Pancreas (tissue), 10 donors: ENCODE measurements around the gene NHLRC2. TPM values are rescaled to one million over a fixed set of nuclear protein-coding genes. Genes with fewer than 3 reads are reported as not detected.
"Not testable (repeated sequence)": the region's sequence is repeated elsewhere in the genome, so short reads cannot be mapped to it uniquely, and the experiment has no call there.

Source experiments
- ATAC-seq, 4 donors: fragments of 200-7000 bp; cut with Tn5 transposase; one replicate each; pipeline versions ENCODE4 v1.8.0 to v1.9.1; 2020; ENCODE audit warnings: mild to moderate bottlenecking in 4 of 4, moderate library complexity in 4 of 4
- DNase-seq, 6 donors: peaks; one replicate each; pipeline ENCODE4 v3.0.0-alpha.2; 2020
- FAIRE-seq: peaks from 2 replicates; lab custom pipeline; 2012; peaks lifted over from hg19 to GRCh38; lab: Jason Lieb, UNC
- H3K27ac ChIP-seq, 4 donors: fragments of 200-600 bp; sonication (generic); 1 replicate in 3 of 4; 2 replicates in 1 of 4; pipeline versions ENCODE4 v1.5.0 to v1.8.0; 2020
- H3K27me3 ChIP-seq, 4 donors: fragments of 200-600 bp; one replicate each; pipeline ENCODE4 v1.8.0; 2021
- H3K36me3 ChIP-seq, 3 donors: fragments of 200-600 bp; sonication (generic) in 1 of 3; one replicate each; pipeline versions ENCODE4 v1.5.0 to v1.8.0; 2020 to 2021
- H3K4me1 ChIP-seq, 3 donors: fragments of 200-600 bp; one replicate each; pipeline ENCODE4 v1.8.0; 2021
- H3K4me3 ChIP-seq, 4 donors: fragments of 200-600 bp; sonication (generic) in 2 of 4; one replicate each; pipeline versions ENCODE4 v1.5.0 to v1.8.0; 2020 to 2021
- H3K9me3 ChIP-seq, 4 donors: fragments of 200-600 bp; one replicate each; pipeline ENCODE4 v1.8.0; 2021
- WGBS, 2 donors: extraction: QIAGEN DNeasy Blood & Tissue Kit; methylation state at CpG; one replicate each; pipeline ENCODE4 v1.1.7; 2013; 5-methylcytosine and 5-hydroxymethylcytosine counted together
- intact Hi-C, 3 donors: fragments of 100-400 bp; cut with DNase I; formaldehyde crosslinking; loops; one replicate each; pipeline versions ENCODE4 v1.11.1 to v1.14.2; 2022
- polyA plus RNA-seq, 2 donors: library from polyadenylated mRNA; stranded (reverse); fragments of 200-250 nt; gene quantifications; one replicate each; pipeline ENCODE4 v1.2.3, GENCODE V29; 2013
- total RNA-seq, 6 donors: library from RNA; stranded (reverse); fragmentation: NEBNext Ultra II Directional in 4 of 6; extraction: Animal tissue kit (Norgen Biotek cat#: 25700) in 4 of 6; gene quantifications; one replicate each; pipeline versions ENCODE4 v1.2.1 to v1.2.4, GENCODE V29; 2021 to 2023
- TF ChIP-seq, protein P1 (sequence below), 4 donors: fragments of 200-600 bp; sonication (generic) in 3 of 4; IDR thresholded peaks; one replicate each; pipeline versions ENCODE4 v1.5.0 to v1.8.0; 2021; ENCODE audit warnings: antibody characterized with exemption in 4 of 4
- donor health status: healthy with polysubstance abuse.
- donor health status: DM: no; HTN: no; CAD: no; lungs with moderate emphysema.
- donor health status: DM: no; HTN: no; CAD: no.
- donor health status: control.
- donor health status: control.
- donor health status: Bipolar disorder and iron deficiency.
- donor health status: DM: yes; HTN: yes; CAD: no.
- donor health status: DM: no; HTN: no; CAD: no.
- donor health status: DM: no; HTN: no; CAD: no.
- donor health status: DM: yes; HTN: yes; CAD: no.

Gene NHLRC2, protein sequence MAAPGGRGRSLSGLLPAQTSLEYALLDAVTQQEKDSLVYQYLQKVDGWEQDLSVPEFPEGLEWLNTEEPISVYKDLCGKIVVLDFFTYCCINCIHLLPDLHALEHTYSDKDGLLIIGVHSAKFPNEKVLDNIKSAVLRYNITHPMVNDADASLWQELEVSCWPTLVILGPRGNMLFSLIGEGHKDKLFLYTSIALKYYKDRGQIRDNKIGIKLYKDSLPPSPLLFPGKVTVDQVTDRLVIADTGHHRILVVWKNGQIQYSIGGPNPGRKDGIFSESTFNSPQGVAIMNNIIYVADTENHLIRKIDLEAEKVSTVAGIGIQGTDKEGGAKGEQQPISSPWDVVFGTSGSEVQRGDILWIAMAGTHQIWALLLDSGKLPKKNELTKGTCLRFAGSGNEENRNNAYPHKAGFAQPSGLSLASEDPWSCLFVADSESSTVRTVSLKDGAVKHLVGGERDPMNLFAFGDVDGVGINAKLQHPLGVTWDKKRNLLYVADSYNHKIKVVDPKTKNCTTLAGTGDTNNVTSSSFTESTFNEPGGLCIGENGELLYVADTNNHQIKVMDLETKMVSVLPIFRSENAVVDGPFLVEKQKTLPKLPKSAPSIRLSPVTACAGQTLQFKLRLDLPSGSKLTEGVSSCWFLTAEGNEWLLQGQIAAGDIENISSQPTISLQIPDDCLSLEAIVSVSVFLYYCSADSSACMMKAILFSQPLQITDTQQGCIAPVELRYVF
- 10 to 100 TPM; 15.8 to 24.0 (median 19.5) TPM for total RNA-seq
- 1 to 10 TPM; 4.3 to 6.4 TPM for polyA plus RNA-seq

DNA sequence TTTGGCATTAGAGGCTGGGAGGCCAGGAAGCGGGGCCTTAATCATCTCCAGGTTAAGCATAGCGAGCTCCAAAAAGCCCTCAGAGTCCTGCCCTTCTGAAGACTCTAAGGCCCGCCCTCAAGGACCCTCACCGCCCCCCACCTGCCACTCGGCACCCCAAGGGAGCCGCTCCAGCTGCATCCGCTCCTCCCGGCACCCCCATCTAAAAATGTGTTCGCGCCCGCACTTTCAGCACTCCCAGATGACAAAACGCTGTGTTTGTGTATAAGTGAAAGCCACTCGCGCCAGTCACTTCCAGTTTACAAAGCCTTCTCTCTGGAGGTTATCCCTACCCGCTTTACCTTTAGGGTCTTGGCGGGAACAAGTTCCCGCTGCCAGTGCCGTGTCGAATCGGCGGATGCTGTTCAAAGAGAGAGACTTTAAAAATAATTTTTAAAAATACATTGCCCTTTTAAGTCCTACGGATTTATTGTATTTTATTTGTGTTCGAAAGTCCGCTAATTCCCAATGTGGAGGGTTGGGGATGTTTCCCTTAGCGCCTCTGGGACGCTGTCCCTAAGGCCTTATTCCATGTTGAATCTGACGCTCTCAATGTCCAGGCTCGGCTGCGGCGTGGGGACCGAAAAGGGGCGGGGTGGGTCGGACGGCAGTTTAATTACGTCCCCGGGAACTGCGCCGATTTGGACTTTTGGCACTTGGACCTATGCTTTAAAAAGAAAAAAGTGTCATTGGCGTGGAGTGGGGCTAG is at the start of gene NHLRC2, which contains the start of gene DCLRE1A:
Gene NHLRC2, plus strand, starts transcription at position 649 of the 748 bp plus-strand sequence. CDS start 212 bp downstream, outside the sequence.
Gene DCLRE1A, minus strand, starts transcription at position 70 of the 748 bp plus-strand sequence. CDS start 900 bp downstream, outside the sequence.
- Histone ChIP-seq H3K4me3 (peak within 1 kb of the TSS; percentile 79 to 97 (median 90)), H3K27ac (peak within 1 kb of the TSS; percentile 91 to 96 (median 94)), H3K36me3 (peaks cover 0 to 5% (median 0%) of the 10 kb centered on the region in 3 donors), H3K4me1 (peaks cover 21 to 57% (median 53%) of the 10 kb centered on the region in 3 donors), H3K27me3 (no peaks in the 10 kb centered on the region), H3K9me3 (no peaks in the 10 kb centered on the region)
- FAIRE-seq (no peak), ATAC-seq (peak; percentile 79 to 90 (median 86)), DNase-seq (peak; percentile 69 to 89 (median 79))
- TF ChIP-seq, protein P1, sequence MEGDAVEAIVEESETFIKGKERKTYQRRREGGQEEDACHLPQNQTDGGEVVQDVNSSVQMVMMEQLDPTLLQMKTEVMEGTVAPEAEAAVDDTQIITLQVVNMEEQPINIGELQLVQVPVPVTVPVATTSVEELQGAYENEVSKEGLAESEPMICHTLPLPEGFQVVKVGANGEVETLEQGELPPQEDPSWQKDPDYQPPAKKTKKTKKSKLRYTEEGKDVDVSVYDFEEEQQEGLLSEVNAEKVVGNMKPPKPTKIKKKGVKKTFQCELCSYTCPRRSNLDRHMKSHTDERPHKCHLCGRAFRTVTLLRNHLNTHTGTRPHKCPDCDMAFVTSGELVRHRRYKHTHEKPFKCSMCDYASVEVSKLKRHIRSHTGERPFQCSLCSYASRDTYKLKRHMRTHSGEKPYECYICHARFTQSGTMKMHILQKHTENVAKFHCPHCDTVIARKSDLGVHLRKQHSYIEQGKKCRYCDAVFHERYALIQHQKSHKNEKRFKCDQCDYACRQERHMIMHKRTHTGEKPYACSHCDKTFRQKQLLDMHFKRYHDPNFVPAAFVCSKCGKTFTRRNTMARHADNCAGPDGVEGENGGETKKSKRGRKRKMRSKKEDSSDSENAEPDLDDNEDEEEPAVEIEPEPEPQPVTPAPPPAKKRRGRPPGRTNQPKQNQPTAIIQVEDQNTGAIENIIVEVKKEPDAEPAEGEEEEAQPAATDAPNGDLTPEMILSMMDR (IDR thresholded peaks at IDR 0.05), result no peak
- WGBS, 2 donors, result 0 to 1% methylated on average over 39 of the region's 39 CpGs
- intact Hi-C loops, result no loop called here

DNA sequence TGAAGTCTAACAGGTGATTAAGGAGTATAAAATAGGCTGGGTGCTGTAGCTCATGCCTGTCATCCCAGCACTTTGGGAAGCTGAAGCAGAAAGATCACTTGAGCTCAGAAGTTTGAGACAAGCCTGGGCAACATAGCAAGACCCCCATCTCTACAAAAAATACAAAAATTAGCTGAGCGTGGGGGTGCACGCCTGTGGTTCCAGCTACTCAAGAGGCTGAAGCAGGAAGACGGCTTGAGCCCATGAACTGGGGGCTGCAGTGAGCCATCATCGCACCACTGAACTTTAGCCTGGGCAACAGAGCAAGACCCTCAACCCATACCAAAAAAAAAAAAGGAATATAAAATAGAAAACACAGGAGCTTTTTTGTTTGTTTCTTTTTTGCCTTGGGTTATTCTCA is 48.0 kb upstream of the NHLRC2 start:
- WGBS, 2 donors, result 97 to 99% methylated on average over 4 of the region's 4 CpGs
- TF ChIP-seq, protein P1 (IDR thresholded peaks at IDR 0.05), result no peak
- Histone ChIP-seq H3K36me3 (no peaks in the 10 kb centered on the region), H3K27me3 (no peaks in the 10 kb centered on the region), H3K4me3 (no peak overlapping the region), H3K9me3 (no peaks in the 10 kb centered on the region), H3K4me1 (no peaks in the 10 kb centered on the region), H3K27ac (no peak overlapping the region)
- FAIRE-seq (no peak), DNase-seq (no peak), ATAC-seq (no peak)
- intact Hi-C loops, result loop anchor here in 1 of 3 donors (5.0 kb wide), 1 partner anchor 296 kb away; no protein-coding TSS in a partner anchor

DNA sequence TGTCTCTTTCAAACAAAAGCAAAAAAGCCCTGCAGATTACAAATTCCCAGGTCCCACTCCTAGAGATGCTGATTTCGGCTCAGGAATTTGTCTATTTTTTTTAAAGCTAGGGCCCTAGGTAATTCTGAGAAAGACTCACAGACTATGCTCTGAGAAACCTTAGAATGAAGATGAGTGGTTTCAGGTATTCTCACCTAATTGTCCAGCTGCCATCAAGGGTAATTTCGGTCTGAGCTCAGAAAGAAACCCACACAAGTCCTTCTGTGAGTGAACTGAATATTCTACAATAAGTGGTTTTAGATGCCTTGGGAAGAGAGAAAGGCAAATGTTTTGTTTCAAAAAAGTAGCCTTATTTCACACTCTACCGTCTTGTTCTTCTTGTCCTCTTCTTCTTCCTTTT is 46.3 kb upstream of the NHLRC2 start:
- Histone ChIP-seq H3K36me3 (no peaks in the 10 kb centered on the region), H3K4me3 (no peak overlapping the region), H3K4me1 (no peaks in the 10 kb centered on the region), H3K9me3 (no peaks in the 10 kb centered on the region), H3K27me3 (no peaks in the 10 kb centered on the region), H3K27ac (no peak overlapping the region)
- 85 to 89% methylated on average over 3 of the region's 3 CpGs for WGBS, 2 donors
- TF ChIP-seq, protein P1 (IDR thresholded peaks at IDR 0.05), result no peak
- DNase-seq (no peak), FAIRE-seq (no peak), ATAC-seq (no peak)
- intact Hi-C loops, result loop anchor here in 1 of 3 donors (5.0 kb wide), 1 partner anchor 294 kb away; no protein-coding TSS in a partner anchor

DNA sequence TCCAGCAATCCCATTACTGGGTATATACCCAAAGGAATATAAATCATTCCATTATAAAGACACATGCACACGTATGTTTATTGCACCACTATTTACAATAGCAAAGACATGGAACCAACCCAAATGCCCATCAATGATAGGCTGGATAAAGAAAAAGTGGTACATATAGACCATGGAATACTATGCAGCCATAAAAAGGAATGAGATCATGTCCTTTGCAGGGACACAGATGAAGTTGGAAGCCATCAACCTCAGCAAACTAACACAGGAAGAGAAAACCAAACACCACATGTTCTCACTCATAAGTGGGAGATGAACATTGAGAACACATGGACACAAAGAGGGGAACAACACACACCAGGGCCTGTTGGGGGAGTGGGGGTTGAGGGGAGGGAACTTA is 39.8 kb upstream of the NHLRC2 start:
- H3K9me3 ChIP-seq, H3K36me3 ChIP-seq, DNase-seq, FAIRE-seq, intact Hi-C loops, H3K4me3 ChIP-seq, H3K27me3 ChIP-seq, H3K4me1 ChIP-seq, H3K27ac ChIP-seq, ATAC-seq: not testable (repeated sequence)
- 75 to 93% methylated on average over 1 of the region's 1 CpG for WGBS, 2 donors

DNA sequence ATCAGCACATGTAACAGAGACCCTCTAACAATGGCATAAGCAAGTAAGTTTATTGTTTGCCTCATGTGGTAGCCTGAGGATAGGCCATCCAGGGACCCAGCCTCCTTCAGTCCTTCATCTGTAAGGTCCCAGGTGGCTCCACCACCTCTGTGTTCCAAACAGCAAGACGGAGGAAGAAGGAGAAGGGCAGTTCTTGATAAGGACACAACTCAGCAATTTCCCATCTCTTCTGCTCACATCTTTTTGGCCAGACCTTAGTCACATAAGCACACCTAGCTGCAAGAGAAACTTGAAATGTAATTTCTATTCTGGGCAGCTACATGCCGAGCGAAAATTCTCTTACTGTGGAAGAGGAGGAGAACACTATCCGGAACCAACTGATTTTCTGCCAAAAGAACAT is 34.5 kb upstream of the NHLRC2 start:
- no peak for ATAC-seq
- TF ChIP-seq, protein P1 (IDR thresholded peaks at IDR 0.05), result no peak
- Histone ChIP-seq H3K9me3 (no peaks in the 10 kb centered on the region), H3K27ac (no peak overlapping the region), H3K4me1 (peaks cover 4 to 15% (median 6%) of the 10 kb centered on the region in 3 donors), H3K4me3 (no peak overlapping the region), H3K27me3 (no peaks in the 10 kb centered on the region), H3K36me3 (no peaks in the 10 kb centered on the region)
- 88 to 92% methylated on average over 4 of the region's 4 CpGs for WGBS, 2 donors
- intact Hi-C loops, result no loop called here
- FAIRE-seq, result no peak
- no peak for DNase-seq
